ENCODE data around the gene GABBR2.

DNA sequence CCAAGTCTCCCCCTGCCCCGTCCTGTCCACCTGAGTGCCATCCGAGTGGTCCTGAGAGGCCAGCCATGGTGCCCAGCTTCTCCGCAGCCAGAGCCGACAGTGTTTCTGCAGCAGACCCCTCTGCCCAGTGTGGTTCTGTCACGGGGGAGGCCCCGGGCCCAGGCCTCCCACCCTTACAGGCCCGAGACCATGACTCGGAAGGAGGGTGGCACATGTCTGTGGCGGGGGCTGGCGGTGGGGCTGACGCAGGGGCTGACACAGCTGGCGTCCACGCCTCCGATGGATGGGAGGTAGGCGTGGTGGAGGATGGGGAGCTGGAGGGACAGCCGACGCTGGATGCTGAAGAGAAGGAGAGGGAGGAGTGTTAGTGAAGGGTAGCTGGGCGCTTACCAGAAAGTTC is 418.3 kb downstream of the GABBR2 start:
- TF ChIP-seq GATA3 (IDR thresholded peaks at IDR 0.05; ENCODE audit: low read depth, low read length) (no peak), GATA2 (IDR thresholded peaks at IDR 0.05; ENCODE audit: low read depth, low read length) (no peak)
